HTR-8/SVneo (cell line): ENCODE results near the gene IL22RA2.
"Not testable (repeated sequence)": the region's sequence is repeated elsewhere in the genome, so short reads cannot be mapped to it uniquely, and the experiment has no call there.

Experiments
- DNase-seq: peaks from one replicate; pipeline ENCODE4 v3.0.0; 2011; ENCODE audit warnings: low spot score, mixed read lengths; ENCODE audit not compliant: insufficient read length
- FAIRE-seq: peaks from 2 replicates; lab custom pipeline; 2011; peaks lifted over from hg19 to GRCh38; lab: Jason Lieb, UNC

Gene IL22RA2, protein sequence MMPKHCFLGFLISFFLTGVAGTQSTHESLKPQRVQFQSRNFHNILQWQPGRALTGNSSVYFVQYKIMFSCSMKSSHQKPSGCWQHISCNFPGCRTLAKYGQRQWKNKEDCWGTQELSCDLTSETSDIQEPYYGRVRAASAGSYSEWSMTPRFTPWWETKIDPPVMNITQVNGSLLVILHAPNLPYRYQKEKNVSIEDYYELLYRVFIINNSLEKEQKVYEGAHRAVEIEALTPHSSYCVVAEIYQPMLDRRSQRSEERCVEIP

GRCh38 chr6:137173501-137173900 is at the start of gene IL22RA2:
TSS of gene IL22RA2 (minus strand) at chr6:137173644. CDS start at chr6:137161749, 11,895 bp downstream.
- FAIRE-seq (no peak), DNase-seq (no peak)

DNA sequence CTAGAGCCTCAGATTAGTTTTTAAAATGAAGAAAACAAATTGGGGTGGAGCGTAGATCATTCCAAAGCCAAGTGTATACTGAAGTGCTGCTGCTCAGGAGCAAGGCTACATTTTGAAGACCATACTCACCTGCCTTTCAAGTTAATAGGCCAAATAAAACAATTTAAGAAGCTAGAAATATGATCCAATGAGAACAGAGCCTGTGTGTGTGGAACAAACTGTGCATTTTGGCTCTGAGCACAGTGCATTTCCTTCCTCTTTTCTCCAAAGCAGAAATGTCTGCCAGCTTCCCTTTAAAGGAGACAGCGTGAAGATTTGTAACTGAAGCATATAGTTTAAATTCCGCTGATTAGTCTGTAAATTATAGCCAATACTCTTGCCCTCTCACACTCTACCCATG is 48.9 kb upstream of the IL22RA2 start:
- no peak for FAIRE-seq
- no peak for DNase-seq

GRCh38 chr6:137219664-137220252 is 46.3 kb upstream of the IL22RA2 start:
- DNase-seq (no peak), FAIRE-seq (no peak)

DNA sequence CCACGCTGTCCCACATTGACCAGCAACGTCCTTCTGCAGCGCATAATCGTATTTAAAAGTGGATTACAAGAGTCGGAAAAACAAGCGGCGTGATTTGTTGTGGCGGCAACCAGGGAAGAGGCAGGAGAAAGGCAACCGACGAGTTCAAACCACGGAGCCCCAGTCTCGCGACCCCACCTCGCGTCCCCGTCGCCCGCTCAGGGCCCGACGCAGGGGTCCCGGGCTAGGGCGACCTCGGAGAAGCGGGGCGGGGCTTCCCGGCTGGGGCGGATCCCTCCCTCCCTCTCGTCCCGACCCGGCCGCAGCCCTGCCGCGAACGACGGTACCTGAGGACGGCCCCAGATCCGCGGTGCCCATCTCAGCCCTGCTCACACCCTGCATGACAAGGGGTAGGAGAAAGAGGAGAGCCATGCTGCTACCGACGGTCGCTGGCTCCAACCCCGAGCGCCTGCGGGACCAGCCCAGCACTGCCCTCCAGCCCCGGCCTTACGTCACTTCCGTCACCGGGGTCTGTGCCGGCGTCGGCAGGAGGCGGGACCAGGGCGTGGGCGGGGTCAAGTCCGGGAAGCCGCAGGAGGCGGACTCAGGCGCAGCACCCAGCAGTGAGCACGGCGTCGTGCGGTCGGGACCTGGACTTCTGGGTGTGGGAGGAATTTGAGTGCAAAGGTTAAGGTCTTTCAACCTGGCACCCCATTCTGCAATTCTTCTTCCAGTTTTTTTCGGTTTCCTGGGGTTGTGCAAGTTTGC is 45.6 kb upstream of the IL22RA2 start, which contains the start of gene IFNGR1:
Gene IFNGR1, minus strand, starts transcription at position 469 of the 747 bp plus-strand sequence. Its CDS starts 58 bp downstream, at position 411.
- peak; percentile 79 for FAIRE-seq
- DNase-seq: peak; percentile 90

DNA sequence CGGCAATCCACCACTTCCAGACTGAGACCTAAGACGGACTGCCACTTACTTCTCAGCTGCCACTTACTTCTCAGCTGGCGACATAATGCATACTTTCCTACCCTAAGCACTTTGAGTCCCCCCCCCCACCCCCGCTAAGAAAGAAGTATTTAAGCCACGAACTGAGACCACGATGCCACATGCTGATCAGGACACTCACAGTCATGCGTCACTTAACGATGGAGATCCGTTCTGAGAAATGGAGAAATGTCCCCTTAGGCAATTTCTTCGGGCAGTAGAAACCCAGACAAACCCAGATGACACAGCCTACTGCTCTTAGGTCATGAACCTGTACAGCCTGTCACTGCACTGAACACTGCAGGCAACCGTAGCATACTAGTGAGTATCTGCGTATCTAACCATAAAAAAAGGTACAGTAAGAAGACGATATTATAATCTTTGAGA is 45.1 kb upstream of the IL22RA2 start:
- FAIRE-seq (no peak), DNase-seq (peak; percentile 41)

DNA sequence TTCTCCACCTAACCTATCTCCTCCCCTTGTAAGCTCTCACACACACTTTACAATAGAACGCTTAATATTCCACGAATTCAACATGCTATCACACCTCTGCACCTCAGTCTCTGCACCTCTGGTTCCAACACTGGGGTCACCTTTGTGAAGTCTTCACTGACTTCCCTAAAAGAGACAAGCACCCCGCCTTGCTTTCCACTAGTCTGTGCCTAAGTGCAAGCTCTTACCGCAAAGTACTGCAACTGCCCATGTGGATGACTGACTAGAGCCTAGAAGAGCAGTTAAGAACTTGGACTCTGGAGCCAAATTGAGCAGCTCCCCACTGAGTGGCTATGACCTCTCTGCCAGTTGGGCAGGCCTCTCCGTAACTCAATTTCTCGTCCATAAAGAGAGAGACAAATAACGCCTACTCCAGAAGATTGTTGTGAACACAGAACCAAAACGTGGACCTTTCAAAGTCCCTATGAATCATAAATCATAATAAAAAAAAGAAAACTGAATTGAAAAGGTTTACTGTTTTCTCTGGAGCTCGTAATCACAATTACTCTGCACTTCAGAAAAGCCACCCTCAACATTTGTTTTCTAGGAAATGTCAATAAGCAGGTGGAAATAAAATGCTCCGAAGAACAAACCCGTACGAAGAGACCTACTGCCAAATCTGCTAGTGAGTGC is 44.5 kb upstream of the IL22RA2 start:
- no peak for DNase-seq
- no peak for FAIRE-seq

- DNase-seq (no peak), FAIRE-seq (no peak)
Measured at GRCh38 chr6:137216875-137217553, 43.6 kb upstream of the IL22RA2 start.

DNA sequence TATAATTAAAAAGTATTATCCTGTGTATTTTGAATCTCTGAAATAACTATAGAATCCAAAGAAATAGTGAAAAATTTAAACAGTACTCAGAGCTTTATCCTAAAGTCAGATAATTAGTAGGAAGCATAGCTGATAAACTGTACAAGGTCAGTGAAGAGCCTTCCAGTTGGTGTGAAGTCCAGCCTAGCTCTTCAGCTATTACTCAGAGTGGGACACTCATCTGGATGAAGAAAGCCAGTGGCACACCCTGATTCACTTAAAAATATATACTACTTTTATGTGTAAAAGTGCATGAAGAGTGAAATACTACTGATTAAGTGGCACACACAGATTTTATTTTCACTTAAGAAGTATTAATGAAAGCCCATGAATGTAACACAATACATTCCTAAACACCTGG is 42.7 kb upstream of the IL22RA2 start:
- DNase-seq (no peak), FAIRE-seq (no peak)

DNA sequence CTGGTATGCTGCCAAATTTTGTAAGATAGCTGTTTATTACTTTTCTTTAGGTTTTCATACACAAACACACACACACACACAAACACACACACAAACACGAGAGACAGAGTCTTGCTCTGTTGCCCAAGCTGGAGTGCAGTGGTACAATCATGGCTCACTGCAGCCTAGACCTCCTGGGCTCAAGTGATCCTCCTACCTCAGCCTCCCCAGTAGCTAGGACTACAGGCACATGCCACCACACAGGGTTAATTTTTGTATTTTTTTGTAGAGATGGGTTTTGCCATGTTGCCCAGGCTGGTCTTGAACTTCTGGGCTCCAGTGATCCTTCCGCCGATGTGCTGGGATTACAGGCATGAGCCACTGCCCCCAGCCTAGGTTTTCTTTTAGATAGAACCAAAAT is 42.2 kb upstream of the IL22RA2 start:
- FAIRE-seq: not testable (repeated sequence)

DNA sequence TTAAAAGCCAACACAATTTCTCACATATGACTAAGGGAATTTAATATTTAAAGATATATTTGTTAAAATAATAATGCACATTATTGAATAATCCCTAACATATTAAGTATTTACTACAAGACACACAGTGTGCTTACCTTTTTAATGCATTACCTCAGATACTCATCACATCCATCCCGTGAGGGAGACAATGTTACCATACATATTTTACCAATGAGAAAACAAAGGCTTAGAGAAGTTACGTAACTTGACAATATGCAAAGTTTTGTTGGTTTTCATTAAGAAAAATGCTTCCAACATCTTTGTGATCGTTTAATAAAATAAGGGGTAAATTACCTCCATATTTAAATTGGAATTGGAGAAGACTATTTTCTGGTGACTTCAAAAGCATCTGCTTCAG is 41.5 kb upstream of the IL22RA2 start:
- FAIRE-seq (no peak), DNase-seq (no peak)

More for the DNA sequence above, 42.2 kb upstream of the IL22RA2 start:
- DNase-seq: not testable (repeated sequence)

GRCh38 chr6:137213813-137214212 is 40.4 kb upstream of the IL22RA2 start:
- FAIRE-seq: no peak
- DNase-seq: no peak

DNA sequence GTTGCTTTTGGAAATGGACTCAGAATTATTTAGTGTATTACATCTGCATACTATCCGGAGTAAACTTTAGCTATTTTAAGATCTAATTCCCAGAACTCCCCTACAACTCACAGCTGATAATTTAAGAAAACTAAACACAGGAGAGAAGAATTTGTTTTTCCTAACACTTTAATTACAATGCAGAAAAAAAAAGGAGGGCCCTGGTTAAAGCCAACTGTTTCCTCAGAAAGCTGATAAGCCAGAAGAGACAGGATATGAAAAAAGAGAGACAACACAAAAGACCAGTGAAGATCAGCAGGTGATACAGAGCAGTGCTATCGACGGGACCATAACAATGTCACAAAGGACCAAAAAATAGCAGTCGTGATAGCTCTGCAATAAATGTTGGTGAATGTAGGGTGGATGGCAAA is 39.9 kb upstream of the IL22RA2 start:
- DNase-seq (no peak), FAIRE-seq (no peak)

GRCh38 chr6:137211910-137212309 is 38.5 kb upstream of the IL22RA2 start:
- DNase-seq (no peak), FAIRE-seq (no peak)

GRCh38 chr6:137210903-137211302 is 37.5 kb upstream of the IL22RA2 start:
- DNase-seq: no peak
- no peak for FAIRE-seq

- no peak for DNase-seq
- FAIRE-seq: no peak
Measured at GRCh38 chr6:137208279-137208678, 34.8 kb upstream of the IL22RA2 start.

- not testable (repeated sequence) for FAIRE-seq, DNase-seq
Measured at GRCh38 chr6:137207457-137207856, 34.0 kb upstream of the IL22RA2 start.

- DNase-seq (no peak), FAIRE-seq (no peak)
Measured at GRCh38 chr6:137206577-137206976, 33.1 kb upstream of the IL22RA2 start.

GRCh38 chr6:137203256-137203655 is 29.8 kb upstream of the IL22RA2 start:
- DNase-seq (no peak), FAIRE-seq (no peak)

GRCh38 chr6:137202078-137202477 is 28.6 kb upstream of the IL22RA2 start:
- FAIRE-seq (no peak), DNase-seq (no peak)

DNA sequence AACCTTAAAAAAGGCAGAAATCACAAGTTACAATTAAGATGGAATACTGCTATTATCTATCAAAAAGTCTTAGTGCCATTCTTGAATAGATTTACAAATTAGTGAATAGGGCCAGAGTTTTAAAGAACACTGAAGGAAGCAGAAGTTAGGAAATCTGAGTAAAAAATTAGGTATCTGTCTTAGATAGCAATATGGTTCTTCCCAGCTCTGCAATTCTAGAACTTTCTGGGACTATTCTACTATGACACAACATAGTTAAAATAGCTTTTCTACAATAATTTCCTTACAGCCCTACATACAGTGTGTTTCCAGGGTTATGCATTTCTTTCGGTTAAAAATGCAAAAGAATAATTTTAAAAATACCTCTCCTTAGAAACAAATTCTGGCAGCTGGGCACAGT is 27.6 kb upstream of the IL22RA2 start:
- FAIRE-seq (no peak), DNase-seq (no peak)
